HG02798 (cell line): Measurements from ENCODE around the gene KIF16B.

ENCODE experiments used
- ATAC-seq: cut with Tn5 transposase; IDR thresholded peaks from one replicate; pipeline ENCODE4 v1.9.1; 2021; ENCODE audit warnings: mild to moderate bottlenecking; ENCODE audit not compliant: unreplicated experiment, poor library complexity

The KIF16B gene

DNA sequence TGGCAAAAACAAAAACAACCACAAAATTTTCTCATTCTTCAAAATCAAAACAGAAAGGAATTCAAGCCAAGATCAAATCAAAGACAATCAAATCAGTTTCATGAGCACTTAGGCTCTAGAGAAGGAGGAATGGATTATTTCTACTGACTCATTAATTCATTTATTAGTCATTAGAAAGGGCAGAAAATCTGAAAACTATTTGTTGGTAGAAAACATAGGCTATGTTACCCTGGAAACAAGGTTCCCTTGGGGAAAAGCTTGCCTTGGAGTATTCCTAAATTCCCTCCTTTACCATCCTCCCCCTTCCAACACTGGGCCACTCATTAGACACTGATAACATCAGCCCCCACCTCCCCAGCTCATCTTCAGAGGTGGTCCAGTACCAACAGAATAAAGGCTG lies 17.5 kb downstream of the KIF16B start:
- ATAC-seq, result no peak

DNA sequence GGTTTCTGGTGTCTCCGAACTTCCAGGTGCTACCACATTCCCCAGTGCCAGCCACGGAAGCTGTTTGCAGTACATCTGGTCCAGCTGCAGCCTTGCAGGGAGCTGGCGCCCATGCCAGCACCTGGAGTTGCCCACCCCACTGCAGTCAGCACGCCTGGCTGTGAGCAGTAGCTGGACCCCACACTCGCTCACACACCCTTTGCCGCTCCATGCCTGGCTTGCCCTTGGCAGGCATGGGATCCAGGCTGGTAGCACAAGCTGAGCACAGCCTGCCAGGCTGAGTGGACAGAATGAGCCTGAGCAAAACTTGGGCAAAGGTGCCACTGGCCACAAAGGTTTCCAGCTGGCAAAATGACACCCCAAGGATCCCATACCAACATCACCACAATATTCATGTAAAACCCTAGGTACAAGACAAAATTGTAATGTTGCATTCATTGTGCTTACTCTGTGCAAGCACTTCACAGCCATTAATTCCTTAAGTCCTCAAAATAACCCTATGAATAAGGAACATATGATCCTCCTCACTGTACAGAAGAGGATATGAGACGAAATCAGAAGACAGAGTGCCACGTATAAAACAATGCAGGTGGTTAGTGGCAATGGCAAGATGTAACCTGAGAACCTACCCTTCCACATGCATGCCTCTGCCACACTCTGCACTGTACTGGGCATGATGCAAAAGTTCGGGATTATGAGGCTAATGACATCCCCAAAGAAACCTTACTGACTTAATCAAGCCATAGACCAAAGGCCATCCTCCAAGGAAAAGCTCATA lies 18.3 kb downstream of the KIF16B start:
- no peak for ATAC-seq

DNA sequence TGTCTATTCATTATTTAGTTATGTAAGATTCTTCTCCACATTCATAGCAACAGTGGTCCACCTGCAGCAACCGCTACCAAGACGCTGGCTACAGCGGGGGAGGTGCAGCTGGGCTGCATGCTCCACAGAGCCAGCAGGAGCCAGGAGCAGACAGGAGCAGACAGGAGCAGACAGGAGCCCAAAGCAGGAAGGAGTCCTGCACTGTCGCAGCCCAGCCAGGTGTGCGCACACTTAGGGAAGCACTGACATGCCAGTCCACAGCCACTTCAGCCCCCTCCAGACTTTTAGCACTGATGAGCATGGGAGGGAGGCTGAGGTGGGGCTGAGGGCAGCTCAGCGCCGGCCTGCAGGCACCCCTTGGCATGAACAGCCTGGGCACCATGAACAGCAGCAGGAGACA lies 19.6 kb downstream of the KIF16B start:
- ATAC-seq, result no peak

DNA sequence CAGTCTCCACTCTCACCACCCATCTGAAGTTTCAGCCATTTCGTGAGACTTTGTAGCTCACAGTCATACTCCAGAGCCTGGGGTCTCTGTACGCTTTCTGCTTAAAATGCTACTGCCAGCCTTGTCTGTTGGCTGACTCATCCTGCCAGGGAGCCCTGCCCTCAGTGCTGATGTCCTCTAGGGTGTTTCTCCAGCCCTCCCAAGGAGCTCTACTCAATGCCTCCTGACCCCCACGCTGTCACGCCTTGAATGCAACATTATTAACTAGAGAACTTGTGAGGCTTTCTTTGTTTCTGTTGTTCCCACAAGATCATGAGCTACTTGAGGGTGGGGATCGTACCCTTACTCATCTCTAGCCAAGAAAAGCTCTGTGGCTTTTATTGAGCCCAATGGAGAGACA lies 20.1 kb downstream of the KIF16B start:
- ATAC-seq, result no peak

DNA sequence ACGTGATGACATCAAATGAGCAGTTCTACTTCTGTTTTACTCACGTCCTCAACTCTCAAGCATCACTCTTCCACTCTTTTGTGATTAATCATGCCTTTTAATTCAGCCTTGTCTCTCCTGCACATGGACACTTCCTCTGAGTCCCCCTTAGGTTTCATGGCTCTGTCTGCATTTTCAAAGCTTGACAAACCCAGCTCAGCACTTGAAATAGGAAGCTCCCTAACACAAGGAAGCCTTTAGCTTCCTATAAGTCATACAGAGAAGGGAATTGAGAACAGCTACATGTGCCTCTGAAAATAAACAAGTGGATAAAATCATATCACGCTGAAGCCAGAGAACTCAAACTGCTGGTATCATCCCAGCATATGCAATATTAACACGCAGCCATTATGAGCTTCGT lies 21.2 kb downstream of the KIF16B start:
- ATAC-seq, result no peak

DNA sequence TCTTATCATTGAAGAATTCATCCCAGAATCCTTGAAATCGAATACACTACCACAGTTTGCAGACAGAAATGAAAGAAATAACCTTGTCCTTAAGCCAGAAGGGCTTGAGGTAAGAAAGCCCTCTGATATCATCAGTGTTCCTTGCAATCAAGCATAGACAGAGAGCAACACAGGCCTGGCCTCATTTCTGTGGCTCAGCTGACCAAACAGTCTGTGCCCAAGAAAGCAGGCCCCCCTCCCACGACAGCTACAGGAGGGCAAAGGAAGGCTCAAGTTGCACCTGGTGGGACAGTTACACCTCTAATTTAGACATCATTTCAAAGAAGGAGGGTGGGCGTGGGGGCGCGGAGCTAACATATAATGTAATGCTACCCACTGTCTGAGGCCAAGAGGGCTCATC lies 21.6 kb downstream of the KIF16B start:
- ATAC-seq, result no peak

DNA sequence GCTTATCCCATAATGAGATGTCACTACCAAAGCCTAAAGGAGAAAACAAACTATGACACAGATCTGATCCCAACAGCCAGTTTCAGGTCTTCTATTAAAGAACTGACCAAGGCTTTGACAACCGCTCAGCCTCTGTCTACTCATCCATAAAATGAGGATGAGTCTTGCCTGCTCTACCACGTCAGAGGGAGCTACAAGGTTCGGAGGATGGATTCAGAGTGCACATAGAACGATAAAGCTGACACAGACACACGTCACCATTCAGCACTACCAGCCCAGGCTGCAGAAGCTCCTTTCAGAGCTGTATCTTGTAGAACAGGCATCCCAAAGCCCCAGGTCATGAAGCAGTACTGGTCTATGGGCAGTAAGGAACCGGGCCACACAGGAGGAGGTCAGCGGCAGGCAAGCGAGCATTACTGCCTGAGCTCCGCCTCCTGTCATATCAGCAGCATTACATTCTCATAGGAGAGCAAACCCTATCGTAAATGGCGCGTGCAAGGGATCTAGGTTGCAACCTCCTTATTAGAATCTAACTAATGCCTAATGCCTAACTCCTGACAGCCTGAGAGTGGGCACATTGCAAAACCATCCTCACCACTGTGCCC lies 25.1 kb downstream of the KIF16B start:
- no peak for ATAC-seq

DNA sequence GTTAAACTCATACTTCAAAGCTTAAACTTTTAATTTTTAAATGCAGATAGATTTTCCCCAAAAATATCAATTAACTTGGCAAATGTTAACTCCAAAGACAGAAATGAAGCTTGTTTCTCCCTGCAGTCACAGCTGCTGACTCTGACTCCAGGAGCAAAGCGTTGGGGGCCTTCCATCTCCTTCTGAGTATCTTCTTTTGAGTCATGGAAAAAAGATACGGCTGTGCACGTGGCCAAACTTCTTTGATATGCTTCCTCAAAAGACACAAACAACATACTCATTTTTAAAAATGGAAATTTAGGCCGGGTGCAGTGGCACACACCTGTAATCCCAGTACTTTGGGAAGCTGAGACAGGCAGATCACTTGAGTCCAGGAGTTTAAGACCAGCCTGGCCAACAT lies 28.3 kb downstream of the KIF16B start:
- ATAC-seq, result no peak

DNA sequence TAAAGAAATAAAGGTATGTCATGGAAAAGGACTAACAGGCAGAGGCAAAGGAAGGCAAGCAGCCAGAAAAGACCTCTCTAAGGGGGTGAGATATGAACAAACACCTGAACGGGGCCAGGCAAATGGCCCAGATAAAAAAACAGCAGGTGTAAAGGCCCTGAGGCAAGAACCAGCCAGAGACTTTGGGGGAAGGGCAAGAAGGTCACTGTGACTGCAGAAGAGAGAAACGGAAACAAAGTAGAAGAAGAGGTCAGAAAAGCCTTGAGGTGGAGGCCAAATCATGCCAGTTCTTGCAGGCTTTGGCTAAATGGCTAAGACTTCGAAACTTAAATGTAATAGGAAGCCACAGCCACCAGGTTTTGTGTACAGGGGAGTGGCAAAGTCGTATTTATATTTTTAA lies 30.8 kb downstream of the KIF16B start:
- ATAC-seq, result no peak

DNA sequence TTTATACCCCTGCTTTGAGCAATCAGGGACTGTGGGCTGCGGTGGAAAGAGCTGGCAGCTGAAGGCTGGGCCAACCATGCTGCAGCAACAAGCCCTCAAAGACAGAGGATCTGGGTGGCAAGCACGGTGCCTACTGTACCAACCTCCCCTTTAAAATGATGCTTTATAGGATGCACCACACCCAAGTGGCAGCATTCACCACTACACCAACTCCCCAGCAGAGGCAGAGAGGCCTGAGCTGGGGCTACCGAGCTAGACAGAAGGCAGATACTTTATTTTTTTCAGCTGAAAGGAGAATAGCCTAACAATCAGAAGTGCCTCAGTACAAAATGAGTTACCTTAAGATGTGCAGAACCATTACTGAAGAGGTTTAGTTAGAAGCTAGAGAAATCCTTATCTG lies 31.4 kb downstream of the KIF16B start:
- no peak for ATAC-seq

DNA sequence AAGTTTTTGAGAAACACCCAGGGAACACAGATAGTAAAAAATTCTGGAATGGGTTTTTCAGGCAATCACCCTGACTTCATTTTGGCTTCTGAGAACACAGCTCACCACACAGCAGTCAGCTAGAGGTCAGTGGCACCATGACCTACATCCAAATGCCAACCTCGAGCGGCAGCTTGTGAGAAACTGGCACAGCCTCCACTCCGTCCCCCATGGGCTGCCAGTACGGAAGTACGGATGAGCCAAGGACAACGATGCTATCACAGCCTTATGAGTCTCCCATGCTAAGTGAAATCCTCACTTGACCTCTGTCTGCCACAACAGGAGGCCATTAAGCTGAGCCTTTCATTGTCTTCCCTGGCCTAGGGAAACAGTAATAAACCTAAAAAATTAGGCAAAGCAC lies 32.0 kb downstream of the KIF16B start:
- ATAC-seq, result no peak

DNA sequence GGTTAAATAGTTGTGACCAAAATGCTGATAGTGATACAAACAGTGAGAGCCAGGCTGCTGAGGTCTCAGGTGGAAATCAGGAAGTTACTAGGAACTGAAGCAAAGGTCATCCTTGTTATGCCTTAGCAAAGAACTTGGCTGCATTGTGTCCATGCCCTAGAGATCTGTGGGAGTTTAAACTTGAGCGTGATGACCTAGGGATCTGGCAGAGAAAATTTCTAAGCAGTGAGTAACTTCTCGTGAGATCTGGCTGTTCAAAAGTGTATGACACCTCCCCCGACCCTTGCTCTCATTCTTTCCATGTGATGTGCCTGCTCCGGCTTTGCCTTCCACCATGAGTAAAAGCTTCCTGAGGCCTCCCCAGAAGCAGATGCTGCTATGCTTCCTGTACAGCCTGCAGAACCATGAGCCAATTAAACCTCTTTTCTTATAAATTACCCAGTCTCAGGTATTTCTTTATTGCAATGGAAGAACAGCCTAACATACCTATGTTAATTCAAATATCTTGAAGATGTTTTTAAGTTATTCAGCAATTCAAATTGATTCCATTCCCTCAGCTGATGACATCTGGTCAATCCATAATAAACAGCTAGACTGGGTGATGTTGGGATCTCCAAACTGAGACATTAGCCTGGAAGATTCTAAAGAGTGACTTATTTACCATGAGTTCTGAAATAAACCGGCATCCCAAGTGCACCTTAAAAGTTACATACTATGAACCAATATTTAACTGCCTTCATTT lies 33.8 kb downstream of the KIF16B start:
- ATAC-seq, result no peak

DNA sequence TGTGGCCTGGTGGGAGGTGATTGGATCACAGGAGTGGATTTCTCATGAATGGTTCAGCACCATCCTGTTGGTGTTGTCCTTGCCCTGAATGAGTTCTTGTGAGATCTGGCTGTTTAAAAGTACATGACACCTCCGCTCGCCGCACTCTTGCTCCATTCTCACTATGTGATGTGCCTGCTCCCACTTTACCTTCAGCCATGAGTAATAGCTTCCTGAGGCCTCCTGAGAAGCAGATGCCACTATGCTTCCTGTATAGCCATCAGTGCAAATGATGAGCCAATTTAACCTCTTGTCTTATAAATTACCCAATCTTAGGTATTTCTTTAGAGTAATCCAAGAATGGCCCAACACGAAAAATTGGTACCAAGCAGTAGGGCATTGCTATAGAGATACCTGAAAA lies 34.5 kb downstream of the KIF16B start:
- no peak for ATAC-seq

DNA sequence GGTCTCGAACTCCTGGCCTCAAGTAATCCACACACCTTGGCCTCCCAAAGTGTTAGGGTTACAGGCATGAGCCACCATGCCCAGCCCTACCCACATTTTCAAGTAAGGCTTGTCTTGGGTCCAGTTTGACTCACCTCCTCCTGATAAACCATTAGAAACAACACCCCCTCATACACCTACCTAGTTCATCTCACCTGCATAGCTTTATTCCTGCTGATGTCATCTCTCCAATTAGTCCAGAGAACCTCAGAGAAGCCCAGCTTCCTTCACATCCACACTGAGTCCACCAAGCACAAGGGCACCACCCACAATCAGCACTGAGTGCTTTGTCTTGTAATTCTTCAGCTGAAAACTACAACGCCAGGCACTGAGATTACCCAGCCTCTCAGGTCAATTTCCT lies 35.3 kb downstream of the KIF16B start:
- no peak for ATAC-seq

DNA sequence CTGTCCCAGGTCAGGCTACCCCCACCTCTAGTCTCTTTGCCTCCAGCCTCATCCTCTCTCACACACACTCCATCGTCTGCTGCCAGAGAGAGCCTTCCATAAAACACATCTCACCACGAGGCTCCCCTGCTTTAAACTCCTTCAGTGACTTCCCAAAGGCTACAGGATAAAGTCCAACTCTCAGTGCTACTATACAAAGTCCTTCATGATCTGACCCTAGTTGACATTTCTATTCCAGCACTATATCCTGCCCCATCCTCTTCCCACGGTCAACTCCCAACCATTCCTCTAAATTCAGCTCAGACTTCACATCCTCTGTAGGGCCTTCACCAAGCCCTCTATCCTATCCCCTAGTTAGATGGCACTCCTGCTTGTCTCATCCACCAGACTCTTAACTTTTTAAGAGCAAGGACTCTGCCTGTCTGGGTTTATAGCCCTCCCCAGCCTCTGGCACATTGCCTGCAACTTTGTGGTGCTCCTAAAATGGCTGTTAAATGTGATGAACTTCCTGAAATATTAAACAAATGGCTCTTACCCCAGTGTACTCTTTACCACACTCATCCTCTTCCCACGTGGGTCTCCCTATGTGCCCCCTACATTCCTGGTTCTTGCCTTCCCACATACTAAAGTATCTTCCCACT lies 36.1 kb downstream of the KIF16B start:
- no peak for ATAC-seq

DNA sequence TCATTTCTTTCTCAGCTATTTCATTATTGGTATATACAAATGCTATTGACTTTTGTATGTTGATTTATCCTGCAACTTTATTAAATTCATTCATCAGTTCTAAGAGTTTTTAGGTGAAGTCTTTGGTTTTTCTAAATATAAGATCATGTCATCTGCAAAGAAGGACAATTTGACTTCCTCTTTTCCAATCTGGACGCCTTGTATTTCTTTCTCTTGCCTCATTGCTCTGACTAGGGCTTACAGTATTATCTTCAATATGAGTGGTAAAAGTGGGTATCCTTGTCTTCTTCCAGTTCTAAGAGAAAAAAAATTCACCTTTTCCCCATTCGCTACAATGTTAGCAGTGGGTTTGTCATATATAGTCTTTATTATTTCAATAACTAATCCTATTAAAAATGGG lies 38.0 kb downstream of the KIF16B start:
- ATAC-seq, result no peak

DNA sequence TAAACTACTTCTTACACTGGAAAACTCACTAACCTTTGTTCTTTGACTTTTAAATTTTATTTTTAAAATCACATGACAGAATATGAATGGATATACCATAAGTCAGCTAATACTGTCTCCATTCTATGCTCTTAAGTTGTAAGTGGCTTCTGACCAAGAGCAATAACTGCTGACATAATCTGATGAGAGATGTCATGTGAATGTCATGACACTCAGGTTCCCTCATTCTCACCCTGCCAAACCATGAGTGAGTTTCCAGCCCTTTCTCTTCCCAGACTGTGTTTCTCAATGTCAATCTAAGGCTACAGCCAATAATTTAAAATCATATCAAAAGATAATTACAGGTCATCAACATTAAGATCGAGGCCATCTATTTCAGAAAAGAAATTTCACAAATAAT lies 39.7 kb downstream of the KIF16B start:
- ATAC-seq, result no peak

DNA sequence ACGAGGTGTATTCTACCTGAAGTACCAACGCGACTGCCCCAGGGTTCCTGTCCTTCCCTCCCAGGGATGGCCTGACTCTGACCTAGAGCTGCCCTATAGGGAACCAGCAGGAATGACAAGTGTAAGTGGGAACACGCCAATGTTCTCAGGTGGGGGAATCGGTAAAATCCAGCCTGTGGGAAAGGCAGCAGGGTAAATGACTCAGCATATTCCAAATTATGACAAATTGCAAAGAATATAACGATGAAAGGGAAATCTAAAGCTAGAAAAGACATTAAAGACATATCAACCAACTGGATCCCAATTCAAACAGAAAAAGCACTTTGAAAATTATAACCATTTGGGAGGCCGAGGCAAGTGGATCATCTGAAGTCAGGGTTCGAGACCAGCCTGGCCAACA lies 41.8 kb downstream of the KIF16B start:
- ATAC-seq, result no peak

DNA sequence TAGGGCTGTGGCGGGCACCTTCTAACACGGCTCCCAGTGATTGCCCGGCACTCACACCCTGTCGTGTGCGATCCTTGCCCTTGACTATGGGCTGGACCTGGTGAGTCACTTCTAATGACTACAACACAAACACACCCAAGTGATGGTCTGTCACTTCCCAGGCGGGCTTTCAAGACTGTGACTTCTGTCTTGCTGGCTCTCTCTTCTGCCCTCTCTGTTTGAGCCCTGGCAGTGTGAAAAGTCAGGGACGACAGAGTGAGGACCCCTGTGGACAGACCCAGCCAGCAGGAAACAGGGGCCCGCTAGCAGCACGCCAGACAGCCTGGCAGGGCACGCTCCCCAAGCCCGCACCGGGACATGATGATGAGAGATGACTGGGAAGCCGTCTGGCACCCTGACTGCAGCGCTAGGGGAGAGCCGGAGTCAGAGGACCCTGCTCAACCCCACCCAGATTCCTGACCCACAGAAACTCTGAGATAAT lies 43.0 kb downstream of the KIF16B start:
- ATAC-seq, result no peak

DNA sequence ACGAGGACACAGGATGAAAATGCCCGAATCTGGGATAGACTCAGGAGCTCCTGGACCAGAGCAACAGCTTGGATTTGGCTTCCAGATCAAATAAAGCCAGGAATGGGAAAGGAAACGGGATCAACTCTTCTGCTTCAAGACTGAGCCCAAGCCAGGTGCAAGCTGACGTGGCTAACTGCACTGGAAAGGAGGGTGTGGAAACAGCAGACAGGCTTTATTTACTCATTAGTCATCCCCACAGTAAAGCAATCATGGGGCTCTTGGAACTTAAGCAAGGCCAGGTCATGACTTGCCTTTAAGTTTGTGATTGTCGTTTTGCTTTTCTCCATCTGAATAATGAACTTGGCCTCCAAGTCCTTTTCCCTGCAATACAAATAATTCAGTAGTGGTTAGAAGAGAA lies 45.2 kb downstream of the KIF16B start:
- ATAC-seq, result no peak

DNA sequence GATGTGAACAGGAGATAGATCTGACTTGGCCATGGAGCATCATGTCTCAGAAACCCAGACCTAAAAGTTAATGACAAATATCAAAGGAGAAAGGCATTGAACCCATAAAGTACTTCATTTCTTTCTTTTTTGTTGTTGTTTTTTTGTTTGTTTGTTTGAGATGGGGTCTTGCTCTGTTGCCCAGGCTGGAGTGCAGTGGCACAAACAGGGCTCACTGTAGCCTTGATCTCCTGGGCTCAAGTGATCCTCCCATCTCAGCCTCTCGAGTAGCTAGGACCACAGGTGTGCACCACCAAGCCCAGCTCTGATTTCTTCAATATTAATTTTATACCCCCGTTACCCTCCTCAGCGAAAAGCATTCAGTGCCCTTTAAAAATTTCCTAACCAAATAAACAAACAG lies 45.8 kb downstream of the KIF16B start:
- no peak for ATAC-seq
